HepG2 (cell line): ENCODE results near the gene ATP7B.

Experiments used
- CBX2 ChIP-seq, 2 experiments: fragments of 200-600 bp in 1 of 2; sonication (generic); formaldehyde crosslinking in 1 of 2; IDR thresholded peaks; 2 replicates each; pipeline versions ENCODE4 v1.7.0 to v1.8.1; 2018 to 2022; ENCODE audit warnings: low read depth in 2 of 2, low read length in 1 of 2, mild to moderate bottlenecking in 1 of 2, missing genetic modification reagents in 1 of 2
- ETV5 ChIP-seq: IDR thresholded peaks from 2 replicates; pipeline ENCODE4 v1.6.1; 2018; ENCODE audit warnings: missing biosample characterization, missing genetic modification reagents, inconsistent platforms, borderline replicate concordance
- KLF15 ChIP-seq: sonication (generic); formaldehyde crosslinking; IDR thresholded peaks from 2 replicates; pipeline ENCODE4 v1.8.1; 2023; ENCODE audit warnings: borderline replicate concordance, mild to moderate bottlenecking, inconsistent platforms, missing genetic modification reagents, mixed read lengths
- YY1 ChIP-seq: IDR thresholded peaks from 2 replicates; pipeline ENCODE4 v1.6.1; 2011; ENCODE audit warnings: low read length, low read depth, moderate library complexity, mild to moderate bottlenecking; ENCODE audit not compliant: insufficient read depth, insufficient replicate concordance
- ZFP36 ChIP-seq: fragments of 150-350 bp; IDR thresholded peaks from 2 replicates; pipeline ENCODE4 v1.6.1; 2018; ENCODE audit warnings: borderline replicate concordance, low read length, low read depth; ENCODE audit not compliant: partially characterized antibody
- TF ChIP-seq, protein P1 (sequence below), 2 experiments: sonication (generic) in 1 of 2; formaldehyde crosslinking in 1 of 2; IDR thresholded peaks; 2 replicates each; pipeline versions ENCODE4 v1.5.1 to v1.6.1; 2011 to 2020; ENCODE audit warnings: borderline replicate concordance in 1 of 2, low read depth in 1 of 2, low read length in 1 of 2, mild to moderate bottlenecking in 1 of 2, missing genetic modification reagents in 1 of 2, moderate library complexity in 1 of 2

GRCh38 chr13:52027832-52028231, 16.6 kb upstream of the ATP7B start:
- TF ChIP-seq CBX2 (IDR thresholded peaks at IDR 0.05; ENCODE audit: low read depth, low read length) = no peak
- no peak for TF ChIP-seq CBX2 (CRISPR knock-in tag; IDR thresholded peaks at IDR 0.05; ENCODE audit: low read depth)
- no peak for TF ChIP-seq KLF15 (CRISPR knock-in tag)
- no peak for TF ChIP-seq ETV5 (CRISPR knock-in tag)
- no peak for TF ChIP-seq ZFP36
- no peak for TF ChIP-seq YY1
- TF ChIP-seq, protein P1, sequence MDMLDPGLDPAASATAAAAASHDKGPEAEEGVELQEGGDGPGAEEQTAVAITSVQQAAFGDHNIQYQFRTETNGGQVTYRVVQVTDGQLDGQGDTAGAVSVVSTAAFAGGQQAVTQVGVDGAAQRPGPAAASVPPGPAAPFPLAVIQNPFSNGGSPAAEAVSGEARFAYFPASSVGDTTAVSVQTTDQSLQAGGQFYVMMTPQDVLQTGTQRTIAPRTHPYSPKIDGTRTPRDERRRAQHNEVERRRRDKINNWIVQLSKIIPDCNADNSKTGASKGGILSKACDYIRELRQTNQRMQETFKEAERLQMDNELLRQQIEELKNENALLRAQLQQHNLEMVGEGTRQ (IDR thresholded peaks at IDR 0.05; ENCODE audit: low read depth, low read length) = no peak
- TF ChIP-seq, protein P1 (CRISPR knock-in tag; IDR thresholded peaks at IDR 0.05; ENCODE audit: borderline replicate concordance) = no peak
